ENCODE results near the gene PILRA.
"Not testable (repeated sequence)": the region's sequence is repeated elsewhere in the genome, so short reads cannot be mapped to it uniquely, and the experiment has no call there.

Gene PILRA

GRCh38 chr7:100435401-100436304 lies 62.4 kb downstream of the PILRA start:
- DNase-seq: peak; percentile 60

- no peak for DNase-seq
Observed at GRCh38 chr7:100437150-100438100, 64.1 kb downstream of the PILRA start.

GRCh38 chr7:100438172-100438571 lies 64.9 kb downstream of the PILRA start:
- DNase-seq: no peak

GRCh38 chr7:100438731-100439130 lies 65.4 kb downstream of the PILRA start:
- not testable (repeated sequence) for DNase-seq

- not testable (repeated sequence) for DNase-seq
Observed at GRCh38 chr7:100439244-100439643, 66.0 kb downstream of the PILRA start.

GRCh38 chr7:100441641-100442535 lies 68.6 kb downstream of the PILRA start:
- no peak for DNase-seq

- no peak for DNase-seq
Observed at GRCh38 chr7:100443096-100443840, 70.0 kb downstream of the PILRA start.

GRCh38 chr7:100444311-100445278 lies 71.3 kb downstream of the PILRA start:
- DNase-seq: no peak

GRCh38 chr7:100446040-100446439 lies 72.8 kb downstream of the PILRA start:
- no peak for DNase-seq

GRCh38 chr7:100447363-100447762 lies 74.1 kb downstream of the PILRA start:
- not testable (repeated sequence) for DNase-seq

- no peak for DNase-seq
Observed at GRCh38 chr7:100449190-100449795, 76.0 kb downstream of the PILRA start.

All from femur (tissue), 1 donor.